ENCODE results near the gene DGUOK.
A peak's percentile ranks its signal among the peaks of the same experiment; 100 is the strongest.

The DGUOK gene

DNA sequence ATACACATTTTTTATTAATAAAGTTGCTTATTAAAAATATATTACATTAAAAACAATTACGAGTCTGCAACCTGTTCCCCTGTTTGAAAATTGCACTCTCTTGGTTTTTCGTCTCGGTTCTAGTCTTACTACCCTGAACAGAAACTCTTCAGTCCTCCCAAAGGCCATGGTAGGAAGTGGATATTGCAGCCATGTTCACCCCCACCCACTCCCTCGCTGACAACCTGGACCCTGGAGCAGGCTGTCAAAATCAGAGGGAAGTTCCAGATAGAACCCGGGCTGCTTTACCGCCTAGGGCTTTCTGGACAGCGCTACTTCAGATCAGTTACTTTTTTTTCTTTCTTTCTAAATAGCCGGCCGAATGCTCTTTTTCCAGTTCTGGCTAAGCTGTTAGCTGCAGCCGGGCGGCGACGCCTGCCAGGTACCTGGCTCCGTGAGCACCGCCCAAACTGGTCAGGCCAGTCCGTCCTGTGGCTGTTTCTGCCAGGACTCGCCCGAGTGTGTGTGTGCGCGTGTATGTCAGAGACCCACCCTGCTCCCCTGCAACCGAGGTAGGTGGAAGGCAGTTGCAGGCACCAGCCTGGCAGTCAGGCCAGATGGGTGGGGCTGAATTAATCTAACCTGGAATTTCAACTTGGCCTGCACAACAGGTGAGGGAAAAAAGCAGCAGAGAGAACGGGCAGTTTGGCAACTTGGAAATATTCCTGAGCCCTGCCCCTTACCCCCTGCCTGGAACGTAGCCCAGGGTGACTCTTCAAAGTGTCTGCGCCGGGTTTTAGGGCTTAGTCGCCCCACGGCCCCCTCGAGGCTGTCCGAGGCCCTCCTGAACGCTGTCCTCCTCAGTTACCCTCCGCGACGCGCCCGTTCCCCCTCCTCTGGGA is 56.9 kb downstream of the DGUOK start:
- DNase-seq, result peak; percentile 20

DNA sequence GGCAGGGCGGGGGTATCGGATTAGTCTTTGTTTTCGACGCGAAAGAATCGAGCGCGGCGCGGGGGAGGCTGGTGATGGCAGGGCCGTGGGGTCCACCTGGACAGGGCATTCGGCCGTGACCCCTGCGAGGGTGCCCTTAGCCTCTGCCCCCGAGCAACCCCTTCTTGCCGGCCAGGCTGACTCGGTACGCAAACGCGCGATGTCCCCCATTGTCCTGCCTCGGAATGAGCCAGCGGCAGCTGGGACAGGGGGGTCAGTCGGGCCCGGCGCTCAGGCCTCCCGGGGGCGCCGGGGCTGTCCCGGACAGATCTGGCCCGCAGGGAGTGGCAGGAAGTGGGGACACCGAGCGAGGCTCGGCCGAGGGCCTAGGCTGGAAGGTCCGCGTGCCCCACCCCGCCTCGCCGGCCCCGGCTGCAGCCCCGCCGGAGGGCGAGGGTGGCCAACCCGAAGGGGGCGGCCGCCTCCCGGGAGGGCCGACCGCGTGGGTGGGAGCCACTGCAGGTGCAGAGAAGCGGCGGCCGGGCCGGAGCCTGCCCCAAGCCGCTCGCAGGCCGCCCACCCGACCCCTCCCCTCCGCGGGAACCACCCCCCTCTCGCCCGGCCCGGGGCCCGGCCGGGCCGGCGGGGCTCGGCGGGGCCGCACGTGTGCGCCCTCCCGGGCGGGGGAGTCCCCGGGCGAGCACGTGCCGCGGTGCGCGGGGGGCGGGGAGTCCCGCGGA is 57.7 kb downstream of the DGUOK start, which contains the start of gene TET3:
TET3 (plus strand) TSS at position 708 of the 719 bp plus-strand sequence. CDS start 1,494 bp downstream, outside the sequence.
- no peak for DNase-seq

DNA sequence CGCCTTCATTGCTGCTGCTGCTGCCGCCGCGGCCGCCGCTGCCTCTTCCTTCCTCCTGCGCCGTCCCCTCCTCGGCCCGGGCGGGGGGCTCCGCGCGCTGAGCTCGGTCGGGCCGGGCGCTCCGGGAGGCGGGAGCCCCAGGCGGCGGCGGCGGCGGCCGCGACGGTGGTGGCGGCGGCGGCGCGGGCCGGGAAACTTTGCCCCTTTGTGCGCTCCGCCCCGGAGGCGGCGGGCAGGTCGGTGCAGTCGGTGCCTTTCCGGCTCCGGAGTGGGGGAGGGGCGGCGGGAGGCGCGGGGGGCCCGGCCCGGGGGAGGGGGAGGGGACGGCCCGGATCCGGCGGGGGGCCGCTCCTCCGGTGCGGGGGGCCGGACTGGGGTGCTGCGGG is 58.2 kb downstream of the DGUOK start:
- DNase-seq, result no peak

DNA sequence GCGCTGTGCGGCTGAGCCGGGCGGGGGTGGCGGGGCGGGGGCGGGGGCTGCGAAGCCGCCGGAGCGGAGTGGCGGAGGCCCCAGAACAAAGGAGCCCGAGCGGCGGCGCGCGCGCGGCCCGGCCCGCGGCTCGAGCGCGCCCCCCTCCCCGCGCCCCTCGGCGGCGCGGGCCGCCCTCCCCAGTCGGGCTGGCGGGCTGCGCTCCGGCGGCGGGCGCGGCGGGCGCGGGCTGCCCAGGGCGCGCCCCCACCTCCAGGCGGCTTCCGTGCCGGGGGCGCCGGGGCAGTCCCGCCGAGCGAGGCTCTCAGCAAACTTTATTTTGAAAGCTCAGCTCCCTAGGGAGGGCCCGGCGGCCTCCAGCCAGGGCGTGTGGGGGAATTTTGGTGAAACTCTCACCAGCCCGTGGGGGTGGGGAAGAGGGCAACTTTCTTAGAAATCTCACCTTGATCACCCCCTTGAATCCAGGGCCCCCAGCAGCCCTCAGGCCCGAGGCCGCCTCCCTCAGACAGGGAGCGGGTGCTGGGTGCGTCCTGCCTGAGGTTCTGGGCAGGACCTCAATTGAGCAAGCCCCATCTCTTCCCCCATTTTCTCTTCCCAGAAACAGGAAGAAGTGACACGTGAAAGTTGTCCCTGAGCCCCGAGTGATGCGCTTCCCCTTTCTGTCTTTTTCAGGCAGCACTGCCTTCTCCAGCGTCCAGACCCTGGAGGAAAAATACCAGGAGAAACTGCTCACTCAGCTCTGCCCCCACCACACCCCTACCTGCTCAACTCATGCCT is 58.8 kb downstream of the DGUOK start:
- no peak for DNase-seq

DNA sequence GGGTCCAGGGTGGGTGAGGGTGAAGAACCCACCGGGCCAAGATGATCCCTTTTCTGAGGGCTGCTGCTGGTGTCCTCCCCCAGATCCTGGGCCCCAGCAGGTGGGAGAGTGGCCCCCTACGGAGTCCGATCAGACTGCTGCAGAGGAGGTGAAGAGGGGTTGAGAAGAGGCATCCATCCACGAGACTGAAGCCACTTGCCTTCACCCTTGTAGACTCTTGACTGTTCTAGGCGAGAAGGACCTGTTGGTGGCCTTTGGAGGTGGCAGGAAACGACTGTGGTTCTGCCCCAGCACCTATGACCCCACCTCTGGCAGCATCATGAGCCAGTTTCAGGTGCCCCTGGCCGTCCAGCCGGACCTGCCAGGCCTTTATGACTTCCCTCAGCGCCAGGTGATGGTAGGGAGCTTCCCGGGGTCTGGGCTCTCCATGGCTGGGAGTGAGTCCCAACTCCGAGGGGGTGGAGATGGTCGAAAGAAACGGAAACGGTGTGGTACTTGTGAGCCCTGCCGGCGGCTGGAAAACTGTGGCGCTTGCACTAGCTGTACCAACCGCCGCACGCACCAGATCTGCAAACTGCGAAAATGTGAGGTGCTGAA is 59.5 kb downstream of the DGUOK start:
- no peak for DNase-seq

DNA sequence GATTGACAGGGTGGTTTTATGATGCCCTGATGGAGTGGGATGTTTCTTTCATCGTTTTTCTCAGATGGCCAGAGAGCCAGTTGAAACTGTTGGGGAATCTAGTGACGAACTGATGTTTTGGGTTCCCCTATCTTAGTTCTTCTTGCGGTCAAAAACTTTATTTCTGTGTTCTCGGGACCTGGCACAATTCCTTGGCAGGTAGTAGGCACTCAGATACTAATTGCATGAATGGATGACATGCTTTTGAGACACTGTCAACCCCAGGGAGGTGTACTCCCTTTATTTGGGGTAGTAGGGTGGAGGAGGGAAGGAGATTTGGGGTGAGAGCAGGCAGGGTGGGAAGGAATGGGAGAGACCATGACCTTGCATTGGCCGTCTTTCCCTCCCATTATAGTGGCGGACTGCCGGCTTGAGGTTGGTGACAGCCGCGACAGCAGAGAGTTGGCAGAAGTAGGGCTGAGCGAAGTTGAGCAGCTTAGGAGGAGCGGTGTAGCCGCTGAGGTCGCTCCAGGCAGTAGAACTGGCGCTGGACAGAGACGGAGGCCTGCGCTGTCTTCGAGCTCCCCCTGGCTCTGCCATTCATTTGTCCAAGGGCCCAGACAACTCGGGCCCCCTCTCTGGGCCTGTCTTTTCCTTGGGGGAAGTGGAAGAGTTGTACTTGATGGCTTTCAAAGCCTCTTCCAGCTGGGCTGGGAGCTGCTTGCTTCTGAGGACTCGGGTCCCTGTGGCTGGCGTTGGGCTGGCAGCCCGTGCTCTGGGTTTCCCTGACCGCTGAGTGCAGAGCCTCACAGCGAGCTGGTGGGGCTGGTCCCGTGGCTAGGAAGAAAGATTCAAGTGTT is 60.6 kb downstream of the DGUOK start:
- no peak for DNase-seq

DNA sequence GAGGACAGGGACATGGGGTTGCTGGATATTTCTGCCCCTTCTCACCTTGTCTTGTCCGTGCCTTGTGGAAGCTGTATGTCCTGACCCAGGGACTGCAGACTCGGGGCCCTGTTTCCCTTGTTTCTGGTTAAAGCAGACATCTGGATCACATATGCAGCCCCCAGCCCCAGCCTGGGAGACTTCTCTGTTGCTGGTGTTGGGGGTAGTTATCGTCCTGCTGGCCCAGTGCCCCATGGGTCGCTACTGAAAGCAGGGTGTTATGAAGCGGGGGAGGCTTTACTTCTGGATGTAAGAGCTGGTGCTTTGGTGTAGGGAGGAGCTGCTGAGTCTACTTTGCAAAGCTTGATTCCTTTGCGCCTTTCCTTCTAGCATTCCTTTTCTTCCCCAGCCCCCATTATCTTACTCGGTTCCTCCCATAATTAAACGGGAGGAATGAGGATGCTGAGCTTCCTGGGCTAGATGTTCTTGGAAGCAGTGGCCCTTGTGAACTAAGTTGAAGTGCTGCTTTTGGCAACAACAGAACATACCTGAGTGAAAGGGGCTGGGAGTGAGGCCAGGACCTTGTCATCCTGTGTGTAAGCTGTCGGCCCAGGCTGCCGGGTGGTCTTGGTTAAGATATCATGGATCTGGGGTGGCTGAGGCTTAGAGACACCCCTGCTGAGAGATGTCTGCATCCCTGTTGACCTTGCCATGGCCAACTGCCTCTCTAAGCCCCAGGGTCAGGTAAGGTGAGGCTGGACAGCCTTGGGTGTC is 61.4 kb downstream of the DGUOK start:
- DNase-seq, result no peak

DNA sequence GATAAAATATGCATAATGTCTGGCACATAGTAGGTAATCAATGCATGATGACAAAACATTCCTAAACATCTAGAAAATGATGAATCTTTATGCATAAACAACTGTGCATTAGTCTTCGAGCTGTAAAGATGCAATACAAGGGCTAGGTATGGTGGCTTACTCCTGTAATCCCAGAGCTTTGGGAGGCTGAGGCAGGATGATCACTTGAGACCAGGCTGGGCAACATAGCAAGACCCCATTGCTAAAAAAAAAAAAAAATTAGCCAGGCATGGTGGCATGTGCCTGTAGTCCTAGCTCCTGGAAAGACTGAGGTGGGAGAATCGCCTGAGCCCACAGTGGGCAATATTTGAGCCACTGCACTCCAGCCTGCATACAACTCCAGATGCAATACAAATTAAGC is 63.3 kb downstream of the DGUOK start:
- no peak for DNase-seq

DNA sequence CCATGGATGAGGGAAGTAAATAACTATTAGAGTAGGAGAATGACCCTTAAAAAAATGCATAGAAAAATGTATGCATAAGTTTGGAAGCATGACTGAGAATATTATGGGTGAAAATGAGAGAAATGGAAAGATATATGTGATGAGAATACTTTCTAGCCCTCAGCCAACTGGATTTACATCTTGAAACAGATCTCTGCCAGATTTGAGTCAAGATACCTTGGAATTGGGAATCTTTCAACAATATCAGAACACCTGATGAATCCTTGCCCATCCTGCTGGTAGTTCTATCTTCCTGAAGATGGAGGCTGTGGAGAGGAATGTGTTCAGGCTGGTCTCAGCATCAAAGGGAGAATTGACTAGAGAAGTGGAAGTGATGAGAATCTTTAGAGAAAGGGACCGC is 63.9 kb downstream of the DGUOK start:
- DNase-seq, result no peak

DNA sequence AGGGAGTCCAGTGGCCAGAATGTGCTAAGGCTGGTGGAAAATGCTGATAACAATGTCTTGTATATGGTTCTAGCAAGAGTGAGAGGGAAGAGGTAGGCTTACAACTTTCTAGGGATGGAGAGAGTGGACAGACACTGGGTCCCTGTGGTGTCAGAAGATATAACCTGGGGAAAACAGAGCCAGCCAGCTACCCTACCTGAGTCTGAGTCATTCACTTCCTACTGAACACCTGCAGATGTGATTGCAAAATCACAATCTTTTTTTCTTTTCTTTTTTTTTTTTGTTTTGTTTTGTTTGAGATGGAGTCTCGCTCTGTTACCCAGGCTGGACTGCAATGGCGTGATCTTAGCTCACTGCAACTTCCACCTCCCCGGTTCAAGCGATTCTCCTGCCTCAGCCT is 65.4 kb downstream of the DGUOK start:
- no peak for DNase-seq

DNA sequence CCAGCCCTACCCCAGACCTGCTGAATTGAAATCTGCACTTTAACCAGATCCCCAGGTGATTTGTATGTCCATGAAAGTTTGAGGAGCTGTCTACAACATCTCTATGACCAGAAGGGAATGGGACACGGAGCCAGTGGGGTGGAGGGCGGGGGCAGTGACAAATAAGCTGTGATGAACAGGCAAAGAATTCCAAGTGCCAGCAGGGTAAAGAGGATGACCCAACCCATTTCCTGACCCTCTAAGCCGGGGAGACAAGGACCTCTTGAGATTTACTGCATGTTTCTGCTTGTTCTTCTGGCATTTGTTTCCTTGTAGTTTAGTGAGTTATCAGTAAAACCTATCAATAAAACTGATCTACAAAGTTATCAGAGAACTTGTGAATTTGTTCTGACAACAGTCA is 66.7 kb downstream of the DGUOK start:
- no peak for DNase-seq

DNA sequence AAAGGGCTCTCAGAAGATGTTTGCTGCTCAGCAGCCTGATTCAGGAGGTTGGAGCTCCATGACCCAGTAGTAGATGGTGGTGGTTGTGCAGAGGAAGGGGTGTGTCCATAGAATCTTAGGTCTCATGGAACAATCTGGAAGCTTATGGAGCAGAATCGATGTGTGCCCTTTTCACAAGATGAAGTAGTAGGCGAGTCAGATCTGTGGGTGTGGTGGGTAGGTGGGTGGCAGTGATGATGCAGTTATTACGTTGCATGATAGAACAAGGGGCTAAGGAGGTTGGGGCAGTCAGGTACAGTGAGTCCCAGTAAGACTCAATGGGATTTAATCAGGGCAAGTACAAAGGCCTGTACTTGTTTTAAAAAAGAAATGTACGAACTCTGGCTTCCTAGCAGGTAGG is 67.1 kb downstream of the DGUOK start:
- DNase-seq, result no peak

DNA sequence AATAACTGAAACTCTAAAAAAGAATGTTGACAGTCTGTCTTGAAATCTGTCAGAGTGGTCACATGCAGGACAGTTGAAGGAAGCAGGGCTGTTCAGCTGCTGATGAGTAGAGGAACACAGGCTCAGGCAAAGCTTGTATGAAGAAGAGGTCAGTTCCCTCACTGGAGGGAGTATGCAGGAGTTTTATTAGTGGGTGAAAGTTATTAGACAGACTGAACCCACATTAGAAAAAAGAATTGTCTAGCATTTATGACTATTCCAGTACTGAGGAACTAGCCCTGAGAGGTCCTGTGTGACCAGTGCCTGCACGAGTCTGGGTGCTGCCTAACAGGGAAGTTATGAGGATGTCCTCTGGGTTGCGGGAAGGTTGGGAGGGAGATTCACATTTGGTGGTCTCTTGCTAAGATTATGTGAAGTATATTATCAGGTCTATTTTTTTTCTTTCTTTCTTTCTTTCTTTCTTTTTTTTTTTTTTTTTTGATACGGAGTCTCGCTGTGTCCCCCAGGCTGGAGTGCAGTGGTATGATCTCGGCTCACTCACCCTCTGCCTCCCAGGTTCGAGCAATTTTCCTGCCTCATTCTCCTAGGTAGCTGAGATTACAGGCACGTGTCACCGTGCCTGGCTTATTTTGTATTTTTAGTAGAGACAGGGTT is 67.6 kb downstream of the DGUOK start:
- DNase-seq, result no peak

DNA sequence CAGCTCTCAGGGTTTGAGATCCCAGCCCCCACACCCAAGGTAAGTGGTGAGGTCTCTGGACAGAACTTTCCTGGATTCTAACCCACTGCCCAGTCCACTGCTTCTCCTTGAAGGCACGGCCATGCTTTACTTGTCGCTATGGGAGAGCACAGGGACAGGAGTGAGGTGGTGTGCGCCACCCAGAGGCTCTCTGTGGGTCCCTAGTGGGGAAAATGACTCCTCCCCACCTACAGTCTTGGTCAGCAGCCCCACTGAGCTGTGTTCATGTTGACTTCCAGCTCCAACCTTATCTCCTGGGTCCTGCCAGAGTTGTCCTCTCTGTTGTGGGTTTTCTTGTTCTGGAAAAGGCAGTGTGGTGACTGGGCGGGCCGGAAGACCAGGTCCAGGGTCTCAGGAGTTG is 69.1 kb downstream of the DGUOK start:
- no peak for DNase-seq

DNA sequence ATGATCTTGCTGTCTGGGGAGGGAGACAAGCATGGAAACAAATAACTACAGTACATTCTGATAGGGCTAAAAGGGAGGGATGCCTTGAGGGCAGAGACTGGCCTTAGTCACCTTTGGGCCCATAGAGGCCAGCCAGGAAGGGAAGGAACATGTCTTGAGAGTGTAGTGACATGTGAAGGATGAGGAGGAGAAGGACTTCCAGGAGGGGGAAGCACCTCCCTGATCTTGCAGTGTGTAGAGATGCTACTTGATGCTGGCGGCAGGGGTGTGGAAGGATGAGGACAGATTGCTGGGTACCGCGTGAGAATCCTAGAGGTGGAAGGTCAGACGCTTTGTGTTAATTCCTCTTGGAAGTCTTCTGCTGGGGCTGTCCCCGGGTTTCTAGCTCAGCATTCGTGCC is 71.1 kb downstream of the DGUOK start:
- no peak for DNase-seq

DNA sequence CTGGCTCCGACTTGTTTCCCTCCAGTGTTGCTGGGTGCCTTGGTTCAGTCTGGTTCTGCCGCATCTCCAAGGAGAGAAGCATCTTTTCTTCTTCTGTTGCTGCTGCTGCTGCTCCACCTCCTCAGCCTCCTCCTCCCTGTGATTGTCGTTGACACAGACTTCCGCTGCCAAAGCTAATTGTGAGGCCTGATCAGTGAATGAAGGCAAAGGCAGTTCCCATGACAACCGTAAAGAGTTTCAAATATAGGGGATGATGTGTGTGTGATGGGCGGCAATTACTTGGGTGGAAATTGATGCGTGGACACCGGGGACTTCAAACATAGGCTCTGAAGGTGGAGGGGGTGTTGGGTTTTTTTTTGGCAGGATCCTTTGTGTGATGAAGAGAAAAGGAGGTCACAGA is 71.8 kb downstream of the DGUOK start:
- DNase-seq, result no peak

DNA sequence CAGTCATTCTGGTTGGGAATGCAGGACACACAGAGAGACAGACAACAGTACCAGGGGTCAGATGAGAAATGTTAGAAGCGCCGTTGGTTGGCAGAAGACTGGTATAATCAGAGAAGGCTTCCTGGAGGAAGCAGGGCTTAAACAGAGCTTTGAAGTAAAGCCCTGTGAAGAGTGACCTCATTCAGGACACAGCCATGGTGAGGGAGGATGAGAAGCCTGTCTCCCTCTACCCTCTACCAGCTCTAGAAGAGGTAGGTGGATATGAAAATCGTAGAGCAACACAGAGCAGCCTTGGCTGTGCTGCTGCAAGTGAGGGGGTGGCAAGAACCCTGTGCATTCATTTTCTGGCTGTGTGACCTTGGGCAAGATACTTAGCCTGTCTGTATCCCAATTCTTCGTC is 72.3 kb downstream of the DGUOK start:
- DNase-seq, result no peak

DNA sequence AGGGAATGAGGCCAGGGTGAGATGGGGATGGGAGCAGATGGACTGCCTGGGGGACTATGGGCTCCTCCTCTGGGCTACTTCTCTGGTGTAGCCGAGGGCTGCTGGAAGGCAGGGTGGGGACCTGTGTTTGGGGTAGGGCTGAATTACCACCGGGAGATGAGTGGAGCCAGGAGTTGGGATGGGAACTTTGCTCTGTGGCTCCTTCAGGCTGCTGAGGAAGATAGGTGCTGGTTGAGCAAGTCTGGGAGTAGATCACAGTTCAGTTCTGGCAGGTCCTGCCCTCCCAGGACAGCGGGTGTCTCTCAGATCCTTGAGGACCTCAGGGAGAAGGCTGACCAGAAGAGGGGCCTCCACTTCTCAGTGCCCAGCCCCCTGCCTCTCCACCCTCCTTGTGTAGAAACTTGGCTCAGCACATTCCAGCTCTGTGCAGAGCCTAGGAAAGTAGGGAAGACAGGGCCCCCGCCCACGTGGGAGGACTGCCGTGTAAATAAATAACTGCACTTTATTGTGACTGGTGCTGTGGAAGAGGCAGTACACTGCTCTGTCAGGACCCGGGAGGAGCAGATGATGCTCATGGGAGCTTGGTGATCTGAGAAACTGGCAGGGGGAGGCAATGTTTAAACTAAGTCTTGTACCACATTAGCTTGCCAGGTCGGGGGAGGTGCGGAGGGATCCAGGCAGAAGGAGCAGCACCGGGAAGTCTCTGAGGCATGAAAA is 73.4 kb downstream of the DGUOK start:
- DNase-seq, result no peak

DNA sequence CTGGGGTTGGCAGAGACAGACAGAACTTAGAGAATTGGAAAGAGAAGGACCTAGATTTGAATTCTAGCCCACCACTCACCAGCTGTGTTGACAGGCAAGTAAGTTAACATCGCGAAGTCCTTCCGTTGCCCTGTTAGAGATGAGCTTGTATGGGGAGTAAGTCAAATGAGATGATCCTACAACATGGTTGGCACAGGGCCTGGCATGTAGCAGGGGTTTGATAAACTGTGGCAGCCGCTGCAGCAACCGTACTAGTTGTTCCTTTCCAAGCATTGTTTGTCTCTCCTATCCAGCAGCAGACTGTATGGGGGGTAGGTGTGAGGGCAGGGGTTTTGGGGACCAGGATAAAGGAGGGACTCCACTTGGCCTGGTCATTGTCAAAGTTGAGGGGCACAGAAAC is 74.0 kb downstream of the DGUOK start:
- DNase-seq, result no peak

DNA sequence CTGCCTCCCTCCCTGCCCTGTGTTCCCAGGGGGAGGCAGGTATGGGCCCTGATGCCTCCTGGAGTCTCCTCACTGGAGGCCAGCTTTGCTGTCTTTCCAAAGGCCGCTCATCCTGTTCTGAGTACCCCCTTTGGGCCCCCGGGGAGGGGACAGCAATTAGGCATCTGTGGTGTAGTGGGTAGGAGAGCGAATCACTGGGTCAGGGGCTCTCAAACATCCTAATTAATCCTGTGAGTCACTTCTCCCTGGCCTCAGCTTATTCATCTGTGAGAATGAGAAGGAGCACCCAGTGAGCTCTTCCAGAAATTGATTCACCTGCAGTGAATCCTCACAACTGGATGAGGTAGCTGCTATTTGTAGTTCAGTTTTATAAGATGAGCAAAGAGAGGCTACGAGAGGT is 74.4 kb downstream of the DGUOK start:
- DNase-seq, result no peak

Measured in NCI-H2081 treated with DMSO at 0.1 percent for 48 hours (cell line).